Transverse colon (tissue), 4 donors: ENCODE data around the gene SMAP2. TPM values are rescaled to one million over a fixed set of nuclear protein-coding genes. Genes with fewer than 3 reads are reported as not detected.
"Not testable (repeated sequence)": the region's sequence is repeated elsewhere in the genome, so short reads cannot be mapped to it uniquely, and the experiment has no call there.

ENCODE experiments used
- DNase-seq: peaks from one replicate; pipeline ENCODE4 v3.0.0-alpha.2; 2019
- H3K27ac ChIP-seq, 4 donors: fragments of 200-600 bp; sonication (generic); 2 replicates each; pipeline ENCODE4 v1.5.1; 2016 to 2018; ENCODE audit warnings: inconsistent platforms in 4 of 4
- H3K27me3 ChIP-seq: fragments of 200-600 bp; sonication (generic); 2 replicates; pipeline ENCODE4 v1.5.1; 2017; ENCODE audit warnings: inconsistent platforms
- H3K36me3 ChIP-seq, 4 donors: fragments of 200-600 bp; sonication (generic); 2 replicates each; pipeline ENCODE4 v1.5.1; 2017 to 2019; ENCODE audit warnings: inconsistent platforms in 4 of 4
- H3K4me1 ChIP-seq, 4 donors: fragments of 200-600 bp; sonication (generic); 2 replicates each; pipeline ENCODE4 v1.5.1; 2017 to 2020; ENCODE audit warnings: inconsistent platforms in 4 of 4
- H3K4me3 ChIP-seq, 4 donors: fragments of 200-600 bp; sonication (generic); 1 replicate in 1 of 4; 2 replicates in 3 of 4; pipeline versions ENCODE4 v1.5.1 to v1.6.1; 2017 to 2019; ENCODE audit warnings: inconsistent platforms in 4 of 4
- H3K9me3 ChIP-seq, 2 donors: fragments of 200-600 bp; sonication (generic); 2 replicates each; pipeline ENCODE4 v1.5.1; 2017 to 2019; ENCODE audit warnings: inconsistent platforms in 2 of 2
- CTCF ChIP-seq, 5 experiments: fragments of 200-600 bp in 3 of 5; fragments of 450-650 bp in 2 of 5; sonication (generic) in 3 of 5; IDR thresholded peaks; 1 replicate in 2 of 5; 2 replicates in 3 of 5; pipeline ENCODE4 v1.5.1; 2016 to 2017; ENCODE audit warnings: antibody characterized with exemption in 5 of 5, inconsistent platforms in 3 of 5, mild to moderate bottlenecking in 2 of 5, moderate library complexity in 1 of 5
- EP300 ChIP-seq: sonication (generic); formaldehyde crosslinking; IDR thresholded peaks from one replicate; pipeline ENCODE4 v1.6.1; 2017; ENCODE audit warnings: antibody characterized with exemption, low read depth
- POLR2A ChIP-seq: fragments of 450-650 bp; IDR thresholded peaks from one replicate; pipeline ENCODE4 v1.6.1; 2016; ENCODE audit warnings: antibody characterized with exemption, mild to moderate bottlenecking, moderate library complexity
- POLR2AphosphoS5 ChIP-seq, 3 donors: sonication (generic); formaldehyde crosslinking; IDR thresholded peaks; one replicate each; pipeline ENCODE4 v1.6.1; 2016; ENCODE audit warnings: antibody characterized with exemption in 3 of 3
- WGBS, 2 donors: methylation state at CpG; one replicate each; pipeline ENCODE4 v1.1.5; 2018; ENCODE audit warnings: low coverage in 1 of 2; 5-methylcytosine and 5-hydroxymethylcytosine counted together
- in situ Hi-C, 4 donors: fragments of 200-750 bp; cut with MboI; loops; one replicate each; pipeline versions ENCODE4 v1.15.0 to v1.15.1; 2017; ENCODE audit warnings: low sequenced_read_pairs in 3 of 4, low pct_ligation_motif_present in 1 of 4, low pct_unique_long_range_greater_than_20kb in 1 of 4
- intact Hi-C: fragments of 100-400 bp; cut with DNase I; formaldehyde crosslinking; loops from one replicate; pipeline ENCODE4 v1.15.1; 2023; ENCODE audit warnings: low total_unique reads
- total RNA-seq, 4 donors: library from RNA; depleted of rRNA; stranded (reverse); fragments of >200 nt; gene quantifications; one replicate each; pipeline ENCODE4 v1.1.0, GENCODE V29; 2016

The SMAP2 gene
- total RNA-seq, 4 donors from 2014 or later = 20.1 to 47.0 (median 33.8) TPM

GRCh38 chr1:40338745-40339419 lies 34.6 kb upstream of the SMAP2 start:
- no peaks in the 10 kb centered on the region for H3K9me3 ChIP-seq
- DNase-seq = peak; percentile 89
- intact Hi-C loops (loop anchor here (5.0 kb wide), 1 partner anchor 192 kb away; no protein-coding TSS in a partner anchor), in situ Hi-C loops (loop anchor here (5.0 to 10.0 kb wide), 3 partner anchors 66 to 194 kb away; no protein-coding TSS in a partner anchor)
- no peaks in the 10 kb centered on the region for H3K36me3 ChIP-seq
- WGBS, 2 donors = 30% methylated on average over 21 of the region's 21 CpGs; no CpG with 5 or more reads in 1 of the 2 donors
- peaks cover 0 to 8% (median 3%) of the 10 kb centered on the region in 4 donors for H3K4me1 ChIP-seq
- H3K4me3 ChIP-seq = peak overlapping the region in 1 of 4 donors; percentile 30
- H3K27ac ChIP-seq = no peak overlapping the region
- TF ChIP-seq POLR2A = no peak
- TF ChIP-seq CTCF (IDR thresholded peaks at IDR 0.05) = peak; percentile 96 to 99 (median 98)
- no peaks in the 10 kb centered on the region for H3K27me3 ChIP-seq

GRCh38 chr1:40339420-40340323 lies 33.9 kb upstream of the SMAP2 start:
- no peak for DNase-seq
- WGBS, 2 donors = 60 to 74% methylated on average over 4 to 6 of the region's 6 CpGs
- Histone ChIP-seq H3K4me3 (no peak overlapping the region), H3K27ac (no peak overlapping the region), H3K27me3 (no peaks in the 10 kb centered on the region), H3K4me1 (peaks cover 0 to 8% (median 3%) of the 10 kb centered on the region in 4 donors), H3K9me3 (no peaks in the 10 kb centered on the region), H3K36me3 (no peaks in the 10 kb centered on the region)
- TF ChIP-seq EP300 (no peak), POLR2A (no peak), CTCF (IDR thresholded peaks at IDR 0.05) (no peak), POLR2AphosphoS5 (IDR thresholded peaks at IDR 0.05) (no peak)
- intact Hi-C loops = loop anchor here (5.0 kb wide), 1 partner anchor 192 kb away; no protein-coding TSS in a partner anchor
- in situ Hi-C loops = loop anchor here (5.0 to 10.0 kb wide), 4 partner anchors 65 to 195 kb away; no protein-coding TSS in a partner anchor

- no peaks in the 10 kb centered on the region for H3K27me3 ChIP-seq
- H3K27ac ChIP-seq = peak overlapping the region in 1 of 4 donors; percentile 20
- H3K9me3 ChIP-seq = no peaks in the 10 kb centered on the region
- H3K4me3 ChIP-seq = no peak overlapping the region
- WGBS, 2 donors = 63 to 70% methylated on average over 6 of the region's 6 CpGs
- intact Hi-C loops = no loop called here
- no peak for DNase-seq
- no peaks in the 10 kb centered on the region for H3K36me3 ChIP-seq
- in situ Hi-C loops = loop anchor here in 1 of 4 donors (5.0 kb wide), 1 partner anchor 66 kb away; no protein-coding TSS in a partner anchor
- TF ChIP-seq CTCF (IDR thresholded peaks at IDR 0.05) (no peak), POLR2A (no peak), POLR2AphosphoS5 (IDR thresholded peaks at IDR 0.05) (no peak), EP300 (no peak)
- H3K4me1 ChIP-seq = peaks cover 0 to 8% (median 3%) of the 10 kb centered on the region in 4 donors
Measured at GRCh38 chr1:40341491-40342380, 31.8 kb upstream of the SMAP2 start.

GRCh38 chr1:40342381-40342717 lies 31.2 kb upstream of the SMAP2 start:
- H3K4me1 ChIP-seq, H3K36me3 ChIP-seq, H3K4me3 ChIP-seq, H3K27me3 ChIP-seq, intact Hi-C loops, DNase-seq, H3K9me3 ChIP-seq: not testable (repeated sequence)
- in situ Hi-C loops = loop anchor here in 1 of 4 donors (5.0 kb wide), 1 partner anchor 65 kb away; no protein-coding TSS in a partner anchor
- 73 to 82% methylated on average over 3 of the region's 3 CpGs for WGBS, 2 donors
- peak overlapping the region in 1 of 4 donors; percentile 20 for H3K27ac ChIP-seq
